Stromal cell of bone marrow (primary cell): Measurements from ENCODE around the gene PPM1E.
A peak's percentile ranks its signal among the peaks of the same experiment; 100 is the strongest.
"Not testable (repeated sequence)": the region's sequence is repeated elsewhere in the genome, so short reads cannot be mapped to it uniquely, and the experiment has no call there.

Experiments used
- DNase-seq: peaks from one replicate; pipeline ENCODE4 v3.0.0-alpha.2; 2012; ENCODE audit warnings: low read depth

The PPM1E gene

GRCh38 chr17:58947824-58948223, 192.2 kb downstream of the PPM1E start:
- DNase-seq: no peak

GRCh38 chr17:58954358-58954757, 198.7 kb downstream of the PPM1E start:
- DNase-seq: not testable (repeated sequence)

- DNase-seq: peak; percentile 51
Observed at GRCh38 chr17:58956997-58957724, 201.5 kb downstream of the PPM1E start.

- DNase-seq: not testable (repeated sequence)
Observed at GRCh38 chr17:58957725-58958073, 202.0 kb downstream of the PPM1E start.

- peak; percentile 62 for DNase-seq
Observed at GRCh38 chr17:58960068-58960467, 204.4 kb downstream of the PPM1E start.

GRCh38 chr17:58965221-58965620, 209.6 kb downstream of the PPM1E start:
- DNase-seq: no peak

- no peak for DNase-seq
Observed at GRCh38 chr17:58966208-58966607, 210.6 kb downstream of the PPM1E start.

GRCh38 chr17:58968426-58969061, 212.9 kb downstream of the PPM1E start:
- DNase-seq: no peak

GRCh38 chr17:58969156-58969555, 213.5 kb downstream of the PPM1E start:
- no peak for DNase-seq

- no peak for DNase-seq
Observed at GRCh38 chr17:58969612-58970011, 214.0 kb downstream of the PPM1E start.

- no peak for DNase-seq
Observed at GRCh38 chr17:58970609-58971450, 215.2 kb downstream of the PPM1E start.

- no peak for DNase-seq
Observed at GRCh38 chr17:58974354-58974753, 218.7 kb downstream of the PPM1E start.

GRCh38 chr17:58976541-58976940, 220.9 kb downstream of the PPM1E start:
- no peak for DNase-seq

GRCh38 chr17:58980706-58981481, 225.2 kb downstream of the PPM1E start:
- no peak for DNase-seq

GRCh38 chr17:58982626-58983025, 227.0 kb downstream of the PPM1E start:
- DNase-seq: no peak

- DNase-seq: no peak
Observed at GRCh38 chr17:58985367-58985766, 229.7 kb downstream of the PPM1E start.

GRCh38 chr17:58985971-58986370, 230.3 kb downstream of the PPM1E start:
- DNase-seq: no peak

GRCh38 chr17:58989629-58990028, 234.0 kb downstream of the PPM1E start:
- DNase-seq: no peak

GRCh38 chr17:58991718-58992331, 236.2 kb downstream of the PPM1E start:
- DNase-seq: no peak

- DNase-seq: no peak
Observed at GRCh38 chr17:58993311-58993710, 237.7 kb downstream of the PPM1E start.

GRCh38 chr17:58995247-58995940, 239.7 kb downstream of the PPM1E start:
- DNase-seq: no peak
